Superior temporal gyrus (tissue), 1 donor: Measurements from ENCODE around the gene C2CD3.
A peak's percentile ranks its signal among the peaks of the same experiment; 100 is the strongest.
"Not testable (repeated sequence)": the region's sequence is repeated elsewhere in the genome, so short reads cannot be mapped to it uniquely, and the experiment has no call there.

ENCODE experiments used
- DNase-seq: peaks from one replicate; pipeline ENCODE4 v3.0.0-alpha.2; 2016; ENCODE audit errors: extremely low spot score

C2CD3 gene

DNA sequence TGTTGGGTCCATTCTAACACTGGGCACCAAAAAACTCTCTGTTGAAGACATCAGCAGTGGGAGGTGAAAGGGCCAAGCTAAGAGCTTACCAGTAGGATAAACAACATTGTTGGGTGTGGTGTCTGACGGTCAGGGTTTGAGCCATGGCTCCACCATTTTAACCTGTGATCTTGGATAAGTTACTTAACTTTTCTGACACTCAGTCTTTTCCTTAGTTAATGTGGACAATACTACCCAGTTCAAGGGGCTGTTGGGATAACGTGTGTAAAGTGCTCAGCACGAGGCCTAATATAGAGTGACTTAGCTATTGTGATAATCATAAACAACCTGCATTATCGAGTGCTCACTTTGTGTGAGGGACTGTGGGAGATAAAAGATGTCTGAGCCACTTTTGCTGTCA lies 168.0 kb downstream of the C2CD3 start:
- DNase-seq: no peak

DNA sequence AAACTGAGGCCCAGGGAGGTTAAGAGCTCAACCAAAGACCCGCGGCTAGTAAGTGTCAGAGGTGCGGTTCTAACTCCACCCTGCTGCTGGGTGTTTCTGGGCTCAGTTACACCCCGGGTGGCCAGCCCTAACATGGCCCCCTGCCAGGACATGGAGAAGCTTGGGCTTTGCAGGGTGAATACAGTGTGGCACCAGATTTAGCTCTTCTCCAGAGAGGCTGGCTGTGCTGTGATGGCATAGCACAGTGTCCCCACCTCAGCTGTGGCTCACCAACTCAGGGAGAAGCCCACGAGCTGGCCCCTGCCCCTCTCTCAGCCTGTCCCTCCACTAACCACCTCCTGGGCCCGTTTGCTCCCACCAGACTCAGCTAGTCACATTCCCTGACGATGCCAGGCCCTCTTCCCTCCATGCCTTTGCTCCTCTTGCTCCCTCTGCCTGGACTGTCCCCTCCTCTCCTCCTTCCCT lies 168.9 kb downstream of the C2CD3 start:
- DNase-seq: no peak

- DNase-seq: no peak
Measured at GRCh38 chr11:74000307-74001133, 170.3 kb downstream of the C2CD3 start.

DNA sequence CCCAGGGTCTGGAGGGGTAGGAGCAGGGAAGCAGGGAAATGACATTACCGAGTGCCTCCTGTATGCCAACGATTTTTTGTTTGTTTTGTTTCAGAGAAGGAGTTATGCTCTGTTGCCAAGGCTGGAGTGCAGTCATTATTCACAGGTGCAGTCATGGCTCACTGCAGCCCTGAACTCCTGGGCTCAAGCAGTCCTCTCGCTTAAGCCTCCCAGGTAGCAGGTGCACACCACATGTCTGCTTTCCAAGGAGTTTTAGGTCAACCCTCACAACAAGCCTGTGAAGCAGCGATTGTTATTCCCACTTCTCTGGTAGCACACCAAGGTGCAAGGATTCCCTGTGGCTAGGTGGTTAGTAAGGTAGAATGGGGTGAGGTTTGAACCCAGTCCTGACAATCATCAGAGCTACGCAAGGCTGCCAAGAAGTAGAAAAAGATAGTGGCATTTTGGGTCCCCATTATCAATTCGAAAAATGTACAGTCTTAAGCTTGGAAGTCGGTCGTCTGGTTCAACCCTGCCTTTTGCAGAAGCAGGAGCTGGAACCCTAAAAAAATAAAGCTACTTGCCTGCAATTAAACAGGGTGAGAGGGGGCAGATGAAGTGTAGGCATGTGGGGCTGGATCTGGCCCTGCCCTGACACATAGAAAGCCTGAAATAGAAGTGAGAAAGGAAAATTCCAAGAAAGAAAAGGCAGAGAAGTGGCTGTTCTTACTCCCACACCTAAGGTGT lies 171.1 kb downstream of the C2CD3 start:
- no peak for DNase-seq

GRCh38 chr11:73998846-73999575 lies 171.8 kb downstream of the C2CD3 start:
- no peak for DNase-seq

DNA sequence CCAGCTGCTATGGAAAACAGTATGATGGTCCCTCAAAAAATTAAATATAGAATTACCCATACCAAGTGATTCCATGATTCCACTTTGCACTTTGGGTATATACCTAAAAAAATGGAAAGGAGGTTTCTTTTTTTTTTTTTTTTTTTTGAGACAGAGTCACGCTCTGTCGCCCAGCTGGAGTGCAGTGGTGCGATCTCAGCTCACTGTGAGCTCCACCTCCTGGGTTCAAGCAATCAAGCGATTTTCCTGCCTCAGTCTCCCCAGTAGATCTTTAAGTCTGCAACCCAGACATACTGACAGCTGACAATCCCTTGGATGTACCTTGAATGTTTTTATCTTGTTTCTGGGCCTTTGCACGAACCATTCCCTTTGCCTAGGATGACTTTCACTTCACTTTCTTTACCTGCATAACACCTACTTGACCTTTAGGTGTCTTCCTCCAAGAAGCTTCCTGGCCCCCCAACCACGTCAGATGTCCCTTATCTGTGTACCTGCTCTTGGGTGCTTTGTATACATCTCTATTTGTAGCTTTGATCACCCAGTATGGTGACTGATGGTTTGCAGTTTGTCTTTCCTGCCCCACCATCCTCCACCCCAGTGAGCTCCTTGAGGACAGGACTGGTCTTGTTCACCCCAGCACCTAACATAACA lies 173.6 kb downstream of the C2CD3 start:
- no peak for DNase-seq

- DNase-seq: no peak
Measured at GRCh38 chr11:73996161-73996747, 174.5 kb downstream of the C2CD3 start.

DNA sequence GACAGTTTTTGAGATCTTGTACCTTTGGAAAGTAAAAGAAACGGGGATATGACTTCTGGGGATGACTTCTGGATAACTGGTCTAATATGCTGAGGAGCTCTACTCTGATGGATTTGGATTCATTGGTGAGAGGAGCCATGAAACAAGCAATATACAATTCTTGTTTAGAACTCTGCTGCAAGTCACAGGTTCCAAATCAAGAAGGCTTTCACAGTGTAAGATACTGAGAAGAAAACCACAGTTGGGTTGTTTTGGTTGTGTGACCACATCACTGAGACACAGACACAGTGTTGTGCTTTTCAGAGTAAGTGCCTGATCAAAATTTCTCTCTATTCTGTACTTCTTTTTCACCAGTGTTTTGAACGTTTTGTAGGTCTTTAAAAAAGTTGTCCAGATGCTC lies 175.1 kb downstream of the C2CD3 start:
- DNase-seq: no peak

DNA sequence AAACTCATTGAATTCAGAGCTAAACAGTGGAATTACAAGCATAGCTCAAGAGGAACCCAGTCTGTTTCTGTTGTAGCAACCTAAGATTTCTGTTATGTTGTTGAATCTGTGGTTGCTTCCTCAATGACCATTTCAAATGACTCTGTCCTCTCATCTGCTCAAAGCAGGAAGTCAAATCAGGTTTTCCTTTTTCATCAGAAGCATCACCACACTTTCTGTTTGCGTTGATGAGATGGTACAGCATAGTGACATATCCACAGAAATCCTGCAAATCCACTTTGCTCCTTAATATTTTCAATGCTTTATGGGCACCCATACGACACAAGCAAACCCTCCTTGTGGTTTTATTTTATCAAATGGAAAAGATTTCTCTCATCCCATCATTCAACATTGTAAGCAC lies 175.6 kb downstream of the C2CD3 start:
- no peak for DNase-seq

- DNase-seq: no peak
Measured at GRCh38 chr11:73991471-73992006, 179.3 kb downstream of the C2CD3 start.

GRCh38 chr11:73990730-73991129 lies 180.1 kb downstream of the C2CD3 start:
- no peak for DNase-seq

GRCh38 chr11:73989156-73989555 lies 181.6 kb downstream of the C2CD3 start:
- DNase-seq: no peak

DNA sequence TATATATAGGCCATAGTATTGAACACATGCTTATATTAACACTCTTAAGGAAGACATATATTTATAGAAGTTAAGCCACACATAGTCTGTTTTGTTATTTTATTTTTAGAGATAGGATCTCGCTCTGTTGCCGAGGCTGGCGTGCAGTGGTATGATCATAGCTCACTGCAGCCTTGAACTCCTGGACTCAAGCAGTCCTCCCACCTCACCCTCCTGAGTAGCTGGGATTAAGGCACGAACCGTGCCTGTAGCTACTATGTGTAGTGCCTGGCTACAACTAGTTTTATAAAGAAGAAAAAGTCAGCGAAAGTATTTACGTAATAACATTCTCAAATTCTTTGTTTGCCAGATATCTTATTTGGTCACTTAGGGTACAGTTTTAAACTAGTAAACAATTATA lies 182.6 kb downstream of the C2CD3 start:
- no peak for DNase-seq

- DNase-seq: not testable (repeated sequence)
Measured at GRCh38 chr11:73985661-73986060, 185.1 kb downstream of the C2CD3 start.

GRCh38 chr11:73983741-73984538 lies 186.9 kb downstream of the C2CD3 start:
- DNase-seq: no peak

- peak; percentile 93 for DNase-seq
Measured at GRCh38 chr11:73982990-73983740, 187.6 kb downstream of the C2CD3 start.

GRCh38 chr11:73982595-73982989 lies 188.2 kb downstream of the C2CD3 start, which contains the start of gene UCP2:
Gene UCP2, minus strand, starts transcription at chr11:73982843. Its CDS starts 4,465 bp downstream, at chr11:73978378.
- peak; percentile 65 for DNase-seq

DNA sequence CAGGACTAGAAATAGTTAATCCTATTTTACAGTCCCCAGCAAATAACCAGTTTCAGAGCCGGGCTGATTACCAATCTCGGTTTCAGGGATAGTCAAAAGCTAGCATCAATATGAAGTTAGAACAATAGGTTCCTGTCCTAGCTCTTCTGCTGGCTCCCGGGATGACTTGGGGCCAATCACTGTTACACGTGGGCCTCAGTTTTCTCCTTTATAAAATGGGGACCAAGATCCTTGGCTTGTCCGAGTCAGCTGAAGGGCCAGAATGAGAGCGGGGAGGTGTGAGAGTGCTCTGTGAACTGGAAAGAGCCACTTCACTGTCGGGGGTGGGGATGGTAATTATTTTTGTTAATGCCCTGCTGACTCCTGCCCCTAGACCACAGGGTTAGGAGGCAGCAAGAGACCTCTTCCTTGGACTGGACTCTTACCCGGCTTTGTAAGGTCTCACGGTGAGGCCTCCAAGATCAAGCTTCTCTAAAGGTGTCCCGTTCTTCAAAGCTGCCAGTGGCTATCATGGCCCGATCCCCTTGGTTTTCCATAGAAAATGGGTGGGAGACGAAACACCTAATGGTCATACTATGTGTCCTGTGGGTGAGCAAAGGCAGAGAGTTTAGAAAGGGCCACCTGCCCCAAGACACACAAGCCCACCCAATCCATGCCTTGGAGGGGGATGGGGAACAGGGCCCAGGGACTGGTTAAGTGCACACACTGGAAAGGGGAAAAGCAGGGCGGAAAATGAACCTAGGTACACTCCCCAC lies 189.6 kb downstream of the C2CD3 start:
- no peak for DNase-seq
